Activated T-helper 1 cell treated with anti-CD3 and anti-CD28 coated beads, Interleukin-2, amount 50 U/mL, for 16 hours (primary cell): ENCODE results near the gene SYNPO.

Experiments used
- DNase-seq, 2 donors: peaks; one replicate each; pipeline ENCODE4 v3.0.0-alpha.2; 2020; ENCODE audit warnings: low read depth in 1 of 2, low spot score in 1 of 2

Gene SYNPO

GRCh38 chr5:150689120-150689519 lies 48.7 kb downstream of the SYNPO start:
- DNase-seq, result no peak

GRCh38 chr5:150690760-150691159 lies 50.3 kb downstream of the SYNPO start:
- DNase-seq, result no peak

GRCh38 chr5:150692276-150692675 lies 51.8 kb downstream of the SYNPO start:
- DNase-seq, result no peak

- DNase-seq, result no peak
Observed at GRCh38 chr5:150694612-150695011, 54.2 kb downstream of the SYNPO start.

GRCh38 chr5:150700246-150700593 lies 59.8 kb downstream of the SYNPO start:
- DNase-seq, result no peak

- DNase-seq, result peak; percentile 78 to 84
Observed at GRCh38 chr5:150700594-150701377, 60.3 kb downstream of the SYNPO start, which contains the start of gene RBM22. RBM22 (minus strand) TSS chr5:150701062; CDS start chr5:150700985, 77 bp downstream.

GRCh38 chr5:150703762-150704161 lies 63.3 kb downstream of the SYNPO start:
- DNase-seq, result no peak

GRCh38 chr5:150706776-150707390 lies 66.4 kb downstream of the SYNPO start:
- DNase-seq, result no peak
